HK-2 (cell line): ENCODE measurements around the gene LOXL3.

Experiments
- DNase-seq: peaks from one replicate; pipeline ENCODE4 v3.0.0-alpha.2; 2018; ENCODE audit not compliant: unreplicated experiment

LOXL3 gene

GRCh38 chr2:74526649-74527230 lies 27.0 kb downstream of the LOXL3 start:
- no peak for DNase-seq

- no peak for DNase-seq
Observed at GRCh38 chr2:74525717-74526648, 27.8 kb downstream of the LOXL3 start, which contains the start of gene DQX1. Gene DQX1, minus strand, starts transcription at chr2:74526231. Its CDS starts 502 bp downstream, at chr2:74525729.

- no peak for DNase-seq
Observed at GRCh38 chr2:74524955-74525716, 28.6 kb downstream of the LOXL3 start.

GRCh38 chr2:74524005-74524404 lies 29.7 kb downstream of the LOXL3 start:
- DNase-seq = no peak

- no peak for DNase-seq
Observed at GRCh38 chr2:74522516-74522915, 31.2 kb downstream of the LOXL3 start.

GRCh38 chr2:74516650-74517049 lies 37.1 kb downstream of the LOXL3 start:
- no peak for DNase-seq

- DNase-seq = no peak
Observed at GRCh38 chr2:74515981-74516633, 37.6 kb downstream of the LOXL3 start.

- DNase-seq = no peak
Observed at GRCh38 chr2:74515271-74515980, 38.3 kb downstream of the LOXL3 start.

GRCh38 chr2:74514368-74515270 lies 39.1 kb downstream of the LOXL3 start, which contains the start of gene TLX2:
Gene TLX2, plus strand, starts transcription at chr2:74514450. Its CDS starts 357 bp downstream, at chr2:74514807.
- no peak for DNase-seq

- no peak for DNase-seq
Observed at GRCh38 chr2:74513605-74514367, 40.0 kb downstream of the LOXL3 start.

GRCh38 chr2:74512744-74513604 lies 40.8 kb downstream of the LOXL3 start:
- DNase-seq = no peak

- DNase-seq = no peak
Observed at GRCh38 chr2:74511104-74511989, 42.4 kb downstream of the LOXL3 start.

GRCh38 chr2:74510272-74510671 lies 43.5 kb downstream of the LOXL3 start:
- no peak for DNase-seq

- peak; percentile 59 for DNase-seq
Observed at GRCh38 chr2:74507926-74508520, 45.7 kb downstream of the LOXL3 start.

- DNase-seq = peak; percentile 96
Observed at GRCh38 chr2:74507145-74507925, 46.4 kb downstream of the LOXL3 start, which contains the start of gene PCGF1. Gene PCGF1, minus strand, starts transcription at chr2:74507695. Its CDS starts 27 bp downstream, at chr2:74507668.
